Uterus (tissue), 2 donors: ENCODE data around the gene SLC4A5.

ENCODE experiments used
- CTCF ChIP-seq, 4 experiments: fragments of 200-600 bp in 2 of 4; fragments of 450-650 bp in 2 of 4; sonication (generic) in 2 of 4; IDR thresholded peaks; one replicate each; pipeline ENCODE4 v1.5.1; 2016 to 2019; ENCODE audit warnings: antibody characterized with exemption in 4 of 4, mild to moderate bottlenecking in 2 of 4, moderate library complexity in 1 of 4
- POLR2A ChIP-seq, 2 donors: fragments of 450-650 bp; IDR thresholded peaks; one replicate each; pipeline ENCODE4 v1.6.1; 2016; ENCODE audit warnings: antibody characterized with exemption in 2 of 2, mild to moderate bottlenecking in 1 of 2, moderate library complexity in 1 of 2

- TF ChIP-seq POLR2A (IDR thresholded peaks at IDR 0.05) (no peak), CTCF (IDR thresholded peaks at IDR 0.05) (no peak)
Observed at GRCh38 chr2:74223941-74224770, 119.1 kb downstream of the SLC4A5 start.
